C4-2B (cell line): Measurements from ENCODE around the gene TMC4.

Experiments
- H3K27ac ChIP-seq: fragments of 450-650 bp; 2 replicates; pipeline ENCODE4 v1.5.1; 2017
- ZFX ChIP-seq: fragments of 450-650 bp; IDR thresholded peaks from 2 replicates; pipeline ENCODE4 v1.6.1; 2017
- TF ChIP-seq, protein P1 (sequence below): fragments of 450-650 bp; conservative IDR thresholded peaks from 2 replicates; pipeline ENCODE4 v1.5.1; 2017; ENCODE audit warnings: mild to moderate bottlenecking

TMC4 gene

GRCh38 chr19:54159352-54160181 lies 13.4 kb downstream of the TMC4 start, which contains the start of gene LENG1:
TSS of gene LENG1 (minus strand) at chr19:54159721. CDS start at chr19:54159695, 26 bp downstream.
- H3K27ac ChIP-seq: peak within 1 kb of the TSS; percentile 88
- TF ChIP-seq, protein P1, sequence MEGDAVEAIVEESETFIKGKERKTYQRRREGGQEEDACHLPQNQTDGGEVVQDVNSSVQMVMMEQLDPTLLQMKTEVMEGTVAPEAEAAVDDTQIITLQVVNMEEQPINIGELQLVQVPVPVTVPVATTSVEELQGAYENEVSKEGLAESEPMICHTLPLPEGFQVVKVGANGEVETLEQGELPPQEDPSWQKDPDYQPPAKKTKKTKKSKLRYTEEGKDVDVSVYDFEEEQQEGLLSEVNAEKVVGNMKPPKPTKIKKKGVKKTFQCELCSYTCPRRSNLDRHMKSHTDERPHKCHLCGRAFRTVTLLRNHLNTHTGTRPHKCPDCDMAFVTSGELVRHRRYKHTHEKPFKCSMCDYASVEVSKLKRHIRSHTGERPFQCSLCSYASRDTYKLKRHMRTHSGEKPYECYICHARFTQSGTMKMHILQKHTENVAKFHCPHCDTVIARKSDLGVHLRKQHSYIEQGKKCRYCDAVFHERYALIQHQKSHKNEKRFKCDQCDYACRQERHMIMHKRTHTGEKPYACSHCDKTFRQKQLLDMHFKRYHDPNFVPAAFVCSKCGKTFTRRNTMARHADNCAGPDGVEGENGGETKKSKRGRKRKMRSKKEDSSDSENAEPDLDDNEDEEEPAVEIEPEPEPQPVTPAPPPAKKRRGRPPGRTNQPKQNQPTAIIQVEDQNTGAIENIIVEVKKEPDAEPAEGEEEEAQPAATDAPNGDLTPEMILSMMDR: no peak; the same call in 1 of the 2 replicates
- no peak for TF ChIP-seq ZFX

DNA sequence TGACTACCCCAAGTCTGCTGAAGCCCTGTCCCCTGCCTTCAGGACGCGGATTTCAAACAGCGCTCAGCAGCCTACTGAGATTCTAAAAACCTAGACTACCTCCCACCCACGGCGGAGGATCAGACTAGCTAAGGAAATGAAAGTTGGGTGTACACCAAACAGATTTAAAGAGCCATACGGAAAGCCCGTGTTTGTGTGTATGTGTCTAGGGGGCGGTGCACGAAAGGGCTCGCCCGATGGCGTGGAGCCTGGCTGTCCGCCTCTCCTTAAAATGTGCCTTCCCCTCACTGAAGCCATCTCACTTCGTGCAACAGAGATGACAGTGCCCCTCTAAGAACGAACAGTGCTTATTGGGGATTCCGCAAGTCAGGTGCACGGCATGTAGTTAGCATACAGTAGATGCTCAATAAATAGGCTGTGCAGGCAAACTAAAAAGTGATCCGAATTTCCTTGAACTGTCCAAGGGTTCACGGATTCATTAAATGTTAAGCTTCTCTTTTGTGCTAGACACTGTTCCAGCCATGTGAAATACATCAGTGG lies 14.1 kb downstream of the TMC4 start:
- TF ChIP-seq, protein P1: no peak
- no peak for TF ChIP-seq ZFX
- H3K27ac ChIP-seq: peak overlapping the region; percentile 88

- TF ChIP-seq ZFX: no peak
- TF ChIP-seq, protein P1: no peak
- no peak overlapping the region for H3K27ac ChIP-seq
Observed at GRCh38 chr19:54156953-54157352, 16.0 kb downstream of the TMC4 start.

DNA sequence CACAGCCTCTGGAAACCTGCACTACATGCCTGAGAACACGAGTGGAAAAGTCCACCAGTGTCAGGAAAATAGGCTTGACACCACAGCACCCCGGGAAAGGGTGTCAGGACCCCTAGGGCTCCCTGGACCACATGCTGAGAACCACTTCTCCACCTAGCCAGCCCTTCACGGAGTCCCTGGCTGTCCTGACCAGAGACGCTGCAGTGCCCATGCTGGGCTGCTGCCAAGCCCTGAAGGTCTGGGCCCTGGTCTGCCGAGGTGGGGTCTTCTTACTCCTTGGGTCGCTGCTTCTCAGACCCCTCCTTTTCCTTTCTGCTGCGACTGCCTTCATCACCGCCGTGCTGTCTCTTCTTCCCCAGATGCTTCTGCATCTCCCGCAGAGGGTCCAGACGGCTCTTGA lies 16.5 kb downstream of the TMC4 start:
- H3K27ac ChIP-seq: no peak overlapping the region
- TF ChIP-seq ZFX: no peak
- TF ChIP-seq, protein P1: no peak

DNA sequence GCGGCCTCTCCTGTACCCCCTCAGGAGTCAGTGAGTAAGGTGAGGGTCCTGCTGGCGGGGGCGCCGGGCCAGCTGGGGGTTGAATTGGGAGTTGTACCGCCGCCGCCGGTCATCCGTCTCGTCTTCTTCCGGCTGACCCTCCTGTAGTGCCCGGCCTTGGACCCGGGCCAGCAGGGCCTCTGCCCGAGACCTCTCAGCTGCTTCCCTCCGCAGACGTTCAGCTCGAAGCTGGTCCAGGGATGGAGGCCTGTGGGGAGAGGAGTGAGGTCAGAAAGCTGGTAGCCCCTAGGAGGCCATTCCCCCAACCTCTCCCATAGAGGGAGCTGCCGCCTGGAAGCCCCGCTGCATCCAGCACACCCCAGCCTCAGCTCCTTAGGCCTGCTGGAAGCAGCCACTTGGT lies 17.3 kb downstream of the TMC4 start:
- H3K27ac ChIP-seq: no peak overlapping the region
- TF ChIP-seq, protein P1: no peak
- no peak for TF ChIP-seq ZFX

DNA sequence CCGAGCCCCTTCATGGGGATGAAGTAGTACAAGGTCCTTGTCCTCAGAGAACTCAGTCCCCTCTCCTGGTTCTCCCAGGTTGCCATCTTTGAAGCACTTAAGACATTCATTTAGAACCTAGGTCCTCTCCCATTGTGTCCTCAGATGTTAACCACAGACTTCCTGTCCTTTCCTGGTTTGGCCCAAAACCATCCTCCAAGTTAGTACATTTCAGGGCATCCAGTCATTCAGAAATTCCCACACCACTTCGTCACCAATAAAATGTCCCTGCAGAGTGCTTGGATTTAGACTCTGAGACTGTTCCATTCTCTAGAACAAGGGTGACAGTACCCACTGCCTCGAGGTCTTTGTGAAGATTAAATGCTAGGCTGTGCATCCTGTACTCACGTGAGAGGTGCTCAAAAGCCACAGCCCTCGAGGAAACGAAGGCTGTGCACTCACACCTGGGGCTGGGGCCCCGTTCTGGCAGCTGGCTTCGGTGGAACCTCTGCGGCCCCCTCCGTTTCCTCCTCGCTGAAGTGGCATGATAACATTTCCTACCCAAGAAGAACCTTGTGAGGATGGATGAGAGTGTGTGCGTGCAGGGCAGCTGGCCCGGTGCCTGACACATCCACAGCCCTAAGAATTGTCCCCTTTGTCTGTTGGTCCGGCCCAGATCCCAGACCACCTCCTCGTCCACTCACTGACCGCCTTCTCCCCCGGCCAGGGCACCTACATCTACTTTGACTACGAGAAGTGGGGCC lies 18.2 kb downstream of the TMC4 start:
- TF ChIP-seq, protein P1: no peak
- no peak for TF ChIP-seq ZFX
- no peak overlapping the region for H3K27ac ChIP-seq
